H1 (cell line): ENCODE measurements around the gene SYNDIG1. TPM values are rescaled to one million over a fixed set of nuclear protein-coding genes. Genes with fewer than 3 reads are reported as not detected.

Experiments
- CTCF ChIA-PET: fragments of 300-600 bp; sonication (Branson Sonifier 250); formaldehyde crosslinking; loops from one replicate; lab custom pipeline; 2021; ENCODE audit not compliant: partially characterized antibody; lab: Charles Lee
- POLR2A ChIA-PET: fragments of 300-600 bp; sonication (Branson Sonifier 250); formaldehyde crosslinking; loops from one replicate; lab custom pipeline; 2021; ENCODE audit warnings: inconsistent platforms; ENCODE audit not compliant: partially characterized antibody; lab: Charles Lee
- DNase-seq, 2 experiments: peaks; one replicate each; pipeline versions ENCODE4 v3.0.0 to v3.0.0-alpha.2; 2010 to 2022; ENCODE audit warnings: low spot score in 2 of 2, low read depth in 1 of 2, mixed read lengths in 1 of 2
- FAIRE-seq: peaks from 2 replicates; lab custom pipeline; 2011; peaks lifted over from hg19 to GRCh38; lab: Jason Lieb, UNC
- H2AFZ ChIP-seq: 2 replicates; pipeline ENCODE4 v1.8.1; 2012; ENCODE audit warnings: low read length, inconsistent platforms
- H2AK5ac ChIP-seq: 2 replicates; pipeline ENCODE4 v1.6.1; 2013; ENCODE audit warnings: low read depth, low read length
- H2BK120ac ChIP-seq: replicated peaks from 2 replicates; pipeline ENCODE3; 2013; ENCODE audit warnings: low read depth, low read length, inconsistent platforms
- H2BK12ac ChIP-seq: 2 replicates; pipeline ENCODE4 v1.6.1; 2013; ENCODE audit warnings: low read depth, low read length
- H2BK15ac ChIP-seq: 2 replicates; pipeline ENCODE4 v1.6.1; 2013; ENCODE audit warnings: low read length
- H2BK20ac ChIP-seq: 2 replicates; pipeline ENCODE4 v1.6.1; 2013; ENCODE audit warnings: low read length
- H2BK5ac ChIP-seq: 2 replicates; pipeline ENCODE4 v1.6.1; 2013; ENCODE audit warnings: low read depth, low read length
- H3K14ac ChIP-seq: 2 replicates; pipeline ENCODE4 v1.6.1; 2013; ENCODE audit warnings: inconsistent platforms; ENCODE audit not compliant: insufficient read length
- H3K18ac ChIP-seq: 2 replicates; pipeline ENCODE4 v1.6.1; 2013; ENCODE audit warnings: low read length; ENCODE audit errors: extremely low read depth
- H3K23ac ChIP-seq: 2 replicates; pipeline ENCODE4 v1.6.1; 2013; ENCODE audit warnings: inconsistent platforms; ENCODE audit not compliant: insufficient read length
- H3K23me2 ChIP-seq: 2 replicates; pipeline ENCODE4 v1.6.1; 2013; ENCODE audit warnings: low read depth, low read length
- H3K27ac ChIP-seq: 2 replicates; pipeline ENCODE4 v1.6.1; 2011; ENCODE audit warnings: low read depth, low read length, inconsistent platforms
- H3K27me3 ChIP-seq, 4 experiments: replicated peaks in 1 of 4; 1 replicate in 1 of 4; 2 replicates in 3 of 4; pipeline versions ENCODE4 v1.6.1 to v1.8.1; 2011 to 2013; ENCODE audit warnings: low read length in 3 of 4, mild to moderate bottlenecking in 3 of 4, inconsistent platforms in 2 of 4, mixed read lengths in 2 of 4, moderate library complexity in 1 of 4; ENCODE audit not compliant: control insufficient read depth in 3 of 4, insufficient read depth in 3 of 4; ENCODE audit errors: extremely low read depth in 1 of 4
- H3K36me3 ChIP-seq, 4 experiments: 2 replicates each; pipeline versions ENCODE4 v1.6.1 to v1.8.1; 2011 to 2013; ENCODE audit warnings: mild to moderate bottlenecking in 4 of 4, low read length in 3 of 4, moderate library complexity in 2 of 4, control low read depth in 1 of 4, inconsistent platforms in 1 of 4; ENCODE audit not compliant: insufficient read depth in 4 of 4, control insufficient read depth in 2 of 4
- H3K4ac ChIP-seq: replicated peaks from 2 replicates; pipeline ENCODE3; 2013; ENCODE audit warnings: low read length, low read depth, mixed read lengths, inconsistent platforms; ENCODE audit not compliant: insufficient read length
- H3K4me1 ChIP-seq, 4 experiments: replicated peaks in 1 of 4; 1 replicate in 1 of 4; 2 replicates in 3 of 4; pipeline versions ENCODE4 v1.6.1 to v1.8.1; 2011 to 2013; ENCODE audit warnings: low read length in 3 of 4, inconsistent platforms in 2 of 4, mixed read lengths in 1 of 4; ENCODE audit not compliant: insufficient read depth in 4 of 4, control insufficient read depth in 3 of 4
- H3K4me2 ChIP-seq, 2 experiments: 2 replicates each; pipeline versions ENCODE4 v1.6.1 to v1.8.1; 2011 to 2013; ENCODE audit warnings: low read depth in 2 of 2, low read length in 2 of 2, control low read depth in 1 of 2, inconsistent platforms in 1 of 2, mild to moderate bottlenecking in 1 of 2; ENCODE audit not compliant: insufficient read depth in 1 of 2
- H3K4me3 ChIP-seq, 4 experiments: fragments of 200-600, 300-600 bp in 1 of 4; sonication (generic), shearing (Covaris generic), sonication (Bioruptor Twin) in 1 of 4; 2 replicates each; pipeline versions ENCODE4 v1.5.1 to v1.8.1; 2011 to 2016; ENCODE audit warnings: low read length in 4 of 4, low read depth in 3 of 4, control low read depth in 2 of 4, inconsistent platforms in 2 of 4, mild to moderate bottlenecking in 2 of 4, mixed read lengths in 1 of 4, moderate library complexity in 1 of 4; ENCODE audit not compliant: insufficient read depth in 2 of 4; ENCODE audit errors: extremely low read depth in 1 of 4
- H3K56ac ChIP-seq: replicated peaks from 2 replicates; pipeline ENCODE3; 2013; ENCODE audit warnings: low read depth, mild to moderate bottlenecking, mixed read lengths, low read length, inconsistent platforms; ENCODE audit not compliant: insufficient read length
- H3K79me1 ChIP-seq: 2 replicates; pipeline ENCODE4 v1.6.1; 2013; ENCODE audit warnings: low read depth, low read length, control low read depth
- H3K79me2 ChIP-seq, 2 experiments: 2 replicates each; pipeline versions ENCODE4 v1.6.1 to v1.8.1; 2012 to 2013; ENCODE audit warnings: low read length in 2 of 2, mild to moderate bottlenecking in 2 of 2, inconsistent platforms in 1 of 2; ENCODE audit not compliant: insufficient read depth in 2 of 2, control insufficient read depth in 1 of 2
- H3K9ac ChIP-seq, 4 experiments: replicated peaks in 1 of 4; 1 replicate in 1 of 4; 2 replicates in 3 of 4; pipeline versions ENCODE4 v1.6.1 to v1.8.1; 2011 to 2013; ENCODE audit warnings: low read depth in 3 of 4, low read length in 3 of 4, control low read depth in 2 of 4, mild to moderate bottlenecking in 2 of 4, moderate library complexity in 2 of 4, inconsistent platforms in 1 of 4; ENCODE audit errors: extremely low read depth in 1 of 4
- H3K9me3 ChIP-seq, 2 experiments: 2 replicates each; pipeline versions ENCODE4 v1.6.1 to v1.8.1; 2012 to 2013; ENCODE audit warnings: mild to moderate bottlenecking in 2 of 2, moderate library complexity in 2 of 2, control low read depth in 1 of 2, inconsistent platforms in 1 of 2, low read depth in 1 of 2, low read length in 1 of 2, mixed read lengths in 1 of 2; ENCODE audit not compliant: insufficient read depth in 2 of 2
- H4K20me1 ChIP-seq, 2 experiments: replicated peaks in 1 of 2; 2 replicates each; pipeline versions ENCODE3 to v1.8.1; 2011 to 2013; ENCODE audit warnings: inconsistent platforms in 2 of 2, low read length in 2 of 2, mild to moderate bottlenecking in 1 of 2; ENCODE audit not compliant: insufficient read depth in 2 of 2, control insufficient read depth in 1 of 2
- H4K5ac ChIP-seq: 2 replicates; pipeline ENCODE4 v1.6.1; 2013; ENCODE audit warnings: low read length, low read depth, mixed read lengths, inconsistent platforms; ENCODE audit not compliant: insufficient read length
- H4K8ac ChIP-seq: 2 replicates; pipeline ENCODE4 v1.8.0; 2013; ENCODE audit warnings: mild to moderate bottlenecking, moderate library complexity, low read length, inconsistent platforms; ENCODE audit not compliant: insufficient read depth; ENCODE audit errors: extremely low read depth
- H4K91ac ChIP-seq: replicated peaks from 2 replicates; pipeline ENCODE3; 2013; ENCODE audit warnings: low read length, mixed read lengths, inconsistent platforms; ENCODE audit not compliant: insufficient read length
- BRCA1 ChIP-seq: IDR thresholded peaks from 2 replicates; pipeline ENCODE4 v1.6.1; 2012; ENCODE audit warnings: low read depth, low read length, improper control_type of control experiment
- CBX5 ChIP-seq: fragments of 300-800, 300-1000 bp; sonication (generic); IDR thresholded peaks from 2 replicates; pipeline ENCODE4 v1.7.1; 2016; ENCODE audit warnings: antibody characterized with exemption, low read length, low read depth
- CEBPB ChIP-seq: IDR thresholded peaks from 2 replicates; pipeline ENCODE4 v1.6.1; 2012; ENCODE audit warnings: low read depth, low read length
- CHD1 ChIP-seq: IDR thresholded peaks from 2 replicates; pipeline ENCODE4 v1.6.1; 2012; ENCODE audit warnings: low read depth, low read length, improper control_type of control experiment
- EGR1 ChIP-seq: IDR thresholded peaks from 2 replicates; pipeline ENCODE4 v1.6.1; 2011; ENCODE audit warnings: low read depth, low read length, borderline replicate concordance
- GABPA ChIP-seq: IDR thresholded peaks from 2 replicates; pipeline ENCODE4 v1.6.1; 2011; ENCODE audit warnings: mild to moderate bottlenecking, low read length, moderate library complexity, borderline replicate concordance; ENCODE audit not compliant: insufficient read depth
- GTF2F1 ChIP-seq: IDR thresholded peaks from 2 replicates; pipeline ENCODE4 v1.6.1; 2012; ENCODE audit warnings: low read depth, low read length, improper control_type of control experiment, borderline replicate concordance
- KDM1A ChIP-seq: fragments of 200-600, 300-600 bp; sonication (generic); IDR thresholded peaks from 2 replicates; pipeline ENCODE4 v1.7.1; 2016; ENCODE audit warnings: mild to moderate bottlenecking, low read length, borderline replicate concordance
- MAFK ChIP-seq: IDR thresholded peaks from 2 replicates; pipeline ENCODE4 v1.6.1; 2012; ENCODE audit warnings: low read depth, mild to moderate bottlenecking, improper control_type of control experiment, low read length
- NANOG ChIP-seq: IDR thresholded peaks from 2 replicates; pipeline ENCODE4 v1.6.1; 2011; ENCODE audit warnings: low read length, low read depth, mild to moderate bottlenecking, inconsistent platforms; ENCODE audit not compliant: insufficient read depth, poor library complexity, severe bottlenecking
- SAP30 ChIP-seq: fragments of 300-600 bp; sonication (generic); IDR thresholded peaks from 2 replicates; pipeline ENCODE4 v1.7.1; 2012; ENCODE audit warnings: low read length, moderate library complexity, mild to moderate bottlenecking, inconsistent platforms; ENCODE audit not compliant: insufficient read depth, insufficient replicate concordance
- SIRT6 ChIP-seq: IDR thresholded peaks from one replicate; pipeline ENCODE4 v1.7.1; 2012; ENCODE audit warnings: low read length, inconsistent platforms
- SIX5 ChIP-seq: IDR thresholded peaks from 2 replicates; pipeline ENCODE4 v1.6.1; 2011; ENCODE audit warnings: mild to moderate bottlenecking, low read depth, low read length
- SUZ12 ChIP-seq: fragments of 200-600 bp; sonication (generic); IDR thresholded peaks from 2 replicates; pipeline ENCODE4 v1.6.1; 2012; ENCODE audit warnings: mild to moderate bottlenecking, inconsistent platforms, low read length, moderate library complexity, mixed read lengths
- WGBS, 2 experiments: shearing (Covaris generic) in 1 of 2; methylation state at CpG; one replicate each; pipeline versions ENCODE4 v1.1.6 to v1.1.7; 2013 to 2015; ENCODE audit warnings: low lambda C conversion rate in 2 of 2, mixed read lengths in 2 of 2, inconsistent platforms in 1 of 2, low coverage in 1 of 2, missing lambda C conversion rate in 1 of 2; ENCODE audit not compliant: insufficient replicate concordance in 2 of 2, insufficient coverage in 1 of 2, insufficient read length in 1 of 2; ENCODE audit errors: extremely low coverage in 1 of 2, missing lambda C conversion rate in 1 of 2; 5-methylcytosine and 5-hydroxymethylcytosine counted together
- polyA plus RNA-seq, 7 experiments: library from polyadenylated mRNA; depleted of rRNA in 3 of 7; stranded (reverse) in 5 of 7; unstranded in 2 of 7; fragments of >200 nt in 5 of 7; fragments of 200-250 nt in 2 of 7; gene quantifications; 1 replicate in 5 of 7; 2 replicates in 1 of 7; 4 replicates in 1 of 7; pipeline versions ENCODE4 v1.2.1 to v1.2.3, GENCODE V29; 2011 to 2013; ENCODE audit warnings: missing spikeins in 2 of 7, mixed read lengths in 2 of 7
- total RNA-seq: library from RNA; stranded (reverse); fragmentation: NEBNext Ultra II Directional; extraction: Animal tissue kit (Norgen Biotek cat#: 25700); gene quantifications from 2 replicates; pipeline ENCODE4 v1.2.1, GENCODE V29; 2021
- TF ChIP-seq, protein P1 (sequence below): IDR thresholded peaks from 2 replicates; pipeline ENCODE4 v1.6.1; 2012; ENCODE audit warnings: inconsistent platforms

The SYNDIG1 gene
- total and polyA plus RNA-seq, 2 of the 8 experiments (the other 6 are each of a cell fraction or from before 2014, with no cell fraction given) = 6.5 to 7.8 TPM

DNA sequence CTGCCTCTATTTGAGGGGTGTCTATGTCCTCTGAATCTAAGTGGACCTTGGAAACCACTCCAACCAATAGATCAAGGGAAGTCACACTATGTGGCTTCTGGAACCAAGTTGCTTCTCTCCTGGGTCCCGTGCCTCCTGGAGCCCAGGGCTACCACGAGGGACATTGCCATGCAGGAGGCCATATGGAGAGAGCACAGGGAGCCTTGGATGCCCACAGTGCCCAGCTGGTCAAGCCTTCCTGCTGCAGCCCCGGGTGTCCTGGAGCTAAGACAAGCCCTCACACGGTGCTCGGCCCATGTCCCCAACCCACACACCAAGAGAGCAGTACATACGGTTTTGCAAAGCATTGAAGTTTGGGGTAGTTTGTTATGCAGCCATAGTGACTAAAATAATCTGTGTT lies 231.6 kb downstream of the SYNDIG1 start:
- Histone ChIP-seq H2BK15ac (no peak overlapping the region), H3K27ac (no peak overlapping the region), H3K4me2 (no peak overlapping the region), H3K79me2 (no peaks in the 10 kb centered on the region), H2BK5ac (no peak overlapping the region), H3K27me3 (no peaks in the 10 kb centered on the region), H2AFZ (no peak overlapping the region), H4K8ac (no peak overlapping the region), H3K79me1 (no peaks in the 10 kb centered on the region), H3K36me3 (no peaks in the 10 kb centered on the region), H3K56ac (no peak overlapping the region), H2BK120ac (no peak overlapping the region), H2AK5ac (no peak overlapping the region), H4K91ac (no peak overlapping the region), H3K23me2 (no peaks in the 10 kb centered on the region), H3K14ac (no peak overlapping the region), H3K4me1 (no peaks in the 10 kb centered on the region), H2BK12ac (no peak overlapping the region), H3K4ac (no peak overlapping the region), H3K18ac (no peak overlapping the region), H3K9ac (no peak overlapping the region), H4K5ac (no peak overlapping the region), H2BK20ac (no peak overlapping the region), H3K4me3 (no peak overlapping the region), H3K23ac (no peak overlapping the region), H3K9me3 (no peaks in the 10 kb centered on the region), H4K20me1 (no peaks in the 10 kb centered on the region)
- POLR2A ChIA-PET = interaction anchor here (1.0 kb wide), 1 partner anchor 10 kb away, joined by 3 read pairs; no protein-coding TSS in a partner anchor
- CTCF ChIA-PET = no interaction called here
- FAIRE-seq = no peak
- 82% methylated on average over 6 of the region's 6 CpGs; no CpG with 5 or more reads in 1 of the 2 experiments for WGBS, 2 experiments
- DNase-seq = peak in 1 of 2 experiments; percentile 20
- TF ChIP-seq, protein P1, sequence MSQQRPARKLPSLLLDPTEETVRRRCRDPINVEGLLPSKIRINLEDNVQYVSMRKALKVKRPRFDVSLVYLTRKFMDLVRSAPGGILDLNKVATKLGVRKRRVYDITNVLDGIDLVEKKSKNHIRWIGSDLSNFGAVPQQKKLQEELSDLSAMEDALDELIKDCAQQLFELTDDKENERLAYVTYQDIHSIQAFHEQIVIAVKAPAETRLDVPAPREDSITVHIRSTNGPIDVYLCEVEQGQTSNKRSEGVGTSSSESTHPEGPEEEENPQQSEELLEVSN = no peak
- TF ChIP-seq GTF2F1 (no peak), CBX5 (no peak), SIX5 (no peak), GABPA (no peak), CEBPB (no peak), NANOG (no peak), EGR1 (no peak), MAFK (no peak), SAP30 (no peak), SIRT6 (no peak), KDM1A (no peak), BRCA1 (no peak), CHD1 (no peak), SUZ12 (no peak)
